ENCODE data around the gene U2AF1.
"Not testable (repeated sequence)": the region's sequence is repeated elsewhere in the genome, so short reads cannot be mapped to it uniquely, and the experiment has no call there.

GRCh38 chr21:43053112-43053511 lies 54.3 kb downstream of the U2AF1 start:
- not testable (repeated sequence) for TF ChIP-seq CTCF, POLR2A (IDR thresholded peaks at IDR 0.05)

Data from adrenal gland (tissue), 5 donors.